Measurements from ENCODE around the gene CTTNBP2NL. TPM values are rescaled to one million over a fixed set of nuclear protein-coding genes. Genes with fewer than 3 reads are reported as not detected.
A peak's percentile ranks its signal among the peaks of the same experiment; 100 is the strongest.
"Not testable (repeated sequence)": the region's sequence is repeated elsewhere in the genome, so short reads cannot be mapped to it uniquely, and the experiment has no call there.

CTTNBP2NL gene
- total RNA-seq, 2 donors from 2014 or later = 83.3 to 85.1 TPM

DNA sequence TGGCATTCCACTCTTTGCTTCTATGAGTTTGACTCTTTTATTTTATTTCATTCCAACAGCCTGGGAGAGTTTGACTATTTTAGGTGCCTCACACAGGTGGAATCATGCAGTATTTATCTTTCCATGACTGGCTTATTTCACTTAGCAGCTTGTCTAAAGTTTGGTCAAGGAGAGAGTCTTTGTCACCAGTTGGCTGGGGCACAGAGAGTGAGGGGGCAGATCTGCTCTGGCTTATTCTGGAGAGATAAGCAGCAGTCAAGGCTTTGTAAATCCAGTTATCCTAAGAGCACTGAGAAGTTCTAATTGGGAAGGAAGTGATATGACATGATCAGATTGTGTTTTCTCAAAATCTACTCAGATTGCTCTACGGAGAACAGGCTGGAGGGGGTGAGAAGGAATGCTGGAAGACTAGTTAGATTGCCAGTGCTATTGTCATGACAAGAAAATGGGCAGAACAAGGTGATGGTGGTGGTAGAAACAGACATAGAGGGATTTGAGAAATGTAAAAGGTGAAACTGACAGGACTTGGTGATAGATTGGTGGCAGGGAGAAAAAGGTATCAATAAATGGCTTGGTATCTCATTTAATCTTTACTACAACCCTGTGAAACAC lies 12.1 kb upstream of the CTTNBP2NL start:
- intact Hi-C loops (cut with DNase I, micrococcal nuclease) = no loop called here
- DNase-seq (no peak), ATAC-seq (no peak)

DNA sequence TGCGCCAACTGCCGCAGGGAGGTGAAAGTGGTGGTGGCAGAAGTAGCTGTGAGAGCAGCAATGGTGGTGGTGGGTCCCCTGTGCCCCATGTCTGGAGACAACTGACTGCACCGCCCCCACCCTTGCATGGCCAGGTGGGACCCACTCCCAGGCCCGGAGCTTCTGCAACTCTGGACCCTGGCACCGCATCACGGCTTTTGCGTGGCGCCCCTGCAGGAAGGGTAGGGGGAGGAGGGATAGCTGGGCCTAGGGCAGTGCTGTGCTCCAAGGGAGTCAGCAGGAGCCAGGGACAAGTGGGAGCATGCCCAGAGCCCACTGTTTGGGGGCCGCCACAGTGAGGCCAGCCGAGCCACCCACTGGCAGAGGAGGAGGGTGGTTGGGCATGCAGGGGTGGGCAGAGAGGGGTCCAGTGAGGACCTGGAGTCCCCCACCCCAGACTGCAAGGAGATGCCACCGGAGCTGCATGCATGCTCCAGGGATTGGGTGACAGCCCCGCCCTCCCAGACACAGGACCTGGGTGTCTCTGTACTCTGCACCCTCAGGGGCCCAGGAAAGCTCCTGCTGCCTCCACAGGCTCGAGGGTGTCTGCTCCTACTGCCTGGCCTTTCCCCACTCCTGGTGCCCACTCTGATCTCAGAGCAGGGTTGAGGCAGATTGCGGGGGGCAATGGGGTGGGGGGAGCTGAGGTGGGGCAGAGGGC lies 9.8 kb upstream of the CTTNBP2NL start:
- DNase-seq (no peak), ATAC-seq (no peak)
- intact Hi-C loops (cut with DNase I, micrococcal nuclease) = no loop called here

DNA sequence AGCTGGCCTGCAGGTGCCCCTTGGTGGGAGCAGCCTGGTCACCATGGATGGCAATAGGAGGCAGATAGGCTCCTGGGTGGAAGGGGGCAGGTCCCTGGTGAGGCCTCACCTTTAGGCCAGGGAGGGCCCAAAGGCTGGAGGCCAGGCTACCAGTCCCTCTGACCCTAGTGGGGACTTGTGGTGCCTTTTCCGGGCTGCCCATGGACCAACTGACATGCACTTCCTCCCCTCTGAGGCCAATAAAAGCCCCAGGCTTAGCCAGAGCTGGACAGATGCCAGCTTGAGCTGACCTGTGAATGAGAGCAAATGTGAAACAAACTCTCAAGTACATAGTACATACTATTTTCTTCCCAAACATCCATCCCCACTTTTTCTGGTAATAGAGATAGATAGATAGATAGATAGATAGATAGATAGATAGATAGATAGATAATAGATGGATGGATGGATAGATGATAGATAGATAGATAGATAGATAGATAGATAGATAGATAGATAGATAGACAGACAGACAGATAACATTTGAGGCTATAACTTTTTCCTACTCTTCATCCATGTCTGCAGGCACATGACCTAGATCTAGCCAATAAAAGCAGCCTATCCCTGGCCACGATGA lies 9.2 kb upstream of the CTTNBP2NL start:
- DNase-seq (no peak), ATAC-seq (no peak)
- intact Hi-C loops (cut with DNase I, micrococcal nuclease) = no loop called here

GRCh38 chr1:112387807-112388206 lies 8.2 kb upstream of the CTTNBP2NL start:
- intact Hi-C loops (cut with DNase I, micrococcal nuclease) = no loop called here
- ATAC-seq = no peak
- DNase-seq = no peak

DNA sequence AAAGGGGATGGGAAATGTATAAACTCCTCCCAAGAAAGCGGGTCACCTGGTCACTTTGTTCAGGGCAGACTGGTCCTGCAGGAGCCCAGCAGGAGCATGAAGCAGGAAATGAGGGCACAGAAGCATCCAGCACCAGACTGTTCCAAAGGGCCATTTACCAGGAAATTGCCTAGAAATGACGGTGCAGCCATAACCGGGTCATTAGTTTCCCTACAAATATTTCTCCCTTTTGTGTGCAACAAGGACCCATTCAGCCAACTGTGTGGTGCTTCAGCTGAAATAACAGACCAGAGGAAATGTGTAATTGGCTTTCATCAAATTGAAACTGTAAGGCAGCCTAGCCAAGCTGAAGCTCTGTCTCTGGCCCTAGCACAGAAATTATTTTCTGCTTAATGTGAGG lies 7.6 kb upstream of the CTTNBP2NL start:
- DNase-seq = no peak
- intact Hi-C loops (cut with DNase I, micrococcal nuclease) = no loop called here
- ATAC-seq = no peak

DNA sequence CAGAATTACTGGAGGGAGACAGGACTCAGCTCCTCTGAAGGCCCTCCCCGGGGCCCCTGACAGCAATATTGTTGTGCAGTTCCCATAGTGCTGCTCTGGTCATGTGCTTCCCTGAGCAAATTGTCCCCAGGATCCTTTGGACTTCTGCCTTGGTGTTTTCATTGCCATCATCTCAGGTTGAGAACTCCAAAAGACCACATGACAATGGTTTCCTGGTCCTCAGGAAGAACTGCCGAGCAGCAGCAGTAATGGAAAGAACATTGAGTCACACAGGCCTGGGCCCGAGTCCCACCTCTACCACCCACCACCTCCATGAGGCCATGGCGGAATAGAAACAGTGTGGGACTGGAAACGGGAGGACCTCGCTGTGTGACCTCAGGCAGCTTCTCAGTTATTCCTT lies 6.3 kb upstream of the CTTNBP2NL start:
- ATAC-seq = no peak
- intact Hi-C loops (cut with DNase I, micrococcal nuclease) = loop anchor here (5.0 to 10.0 kb wide), 4 partner anchors 75 to 318 kb away; partner anchors contain the start of genes CAPZA1 (in 1 of the 2), RHOC (in 1 of the 2) and ST7L (in 1 of the 2)
- no peak for DNase-seq

- ATAC-seq (peak; percentile 15), DNase-seq (peak; percentile 43 to 56)
- intact Hi-C loops (cut with DNase I, micrococcal nuclease) = loop anchor here (5.0 to 10.0 kb wide), 4 partner anchors 74 to 317 kb away; partner anchors contain the start of genes CAPZA1 (in 1 of the 2), RHOC (in 1 of the 2) and ST7L (in 1 of the 2)
Observed at GRCh38 chr1:112390335-112390734, 5.7 kb upstream of the CTTNBP2NL start.

- ATAC-seq (peak; percentile 60), DNase-seq (peak; percentile 90 to 91)
- intact Hi-C loops (cut with DNase I, micrococcal nuclease) = loop anchor here (5.0 to 10.0 kb wide), 4 partner anchors 74 to 316 kb away; partner anchors contain the start of genes CAPZA1 (in 1 of the 2), RHOC (in 1 of the 2) and ST7L (in 1 of the 2)
Observed at GRCh38 chr1:112390775-112391602, 5.0 kb upstream of the CTTNBP2NL start.

DNA sequence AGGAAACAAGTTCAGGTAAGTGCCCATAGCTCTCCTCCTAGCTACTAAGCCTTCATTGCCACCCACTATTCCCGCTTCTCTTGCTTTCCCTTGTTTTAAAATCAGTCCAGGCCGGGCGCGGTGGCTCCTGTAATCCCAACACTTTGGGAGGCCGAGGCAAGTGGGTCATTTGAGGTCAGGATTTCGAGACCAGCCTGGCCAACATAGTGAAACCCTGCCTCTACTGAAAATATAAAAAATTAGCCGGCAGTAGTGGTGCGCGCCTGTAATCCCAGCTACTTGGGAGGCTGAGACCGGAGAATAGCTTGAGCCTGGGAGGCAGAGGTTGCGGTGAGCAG lies 4.4 kb upstream of the CTTNBP2NL start:
- DNase-seq (no peak), ATAC-seq (no peak)
- intact Hi-C loops (cut with DNase I, micrococcal nuclease) = loop anchor here (5.0 to 10.0 kb wide), 4 partner anchors 73 to 316 kb away; partner anchors contain the start of genes CAPZA1 (in 1 of the 2), RHOC (in 1 of the 2) and ST7L (in 1 of the 2)

DNA sequence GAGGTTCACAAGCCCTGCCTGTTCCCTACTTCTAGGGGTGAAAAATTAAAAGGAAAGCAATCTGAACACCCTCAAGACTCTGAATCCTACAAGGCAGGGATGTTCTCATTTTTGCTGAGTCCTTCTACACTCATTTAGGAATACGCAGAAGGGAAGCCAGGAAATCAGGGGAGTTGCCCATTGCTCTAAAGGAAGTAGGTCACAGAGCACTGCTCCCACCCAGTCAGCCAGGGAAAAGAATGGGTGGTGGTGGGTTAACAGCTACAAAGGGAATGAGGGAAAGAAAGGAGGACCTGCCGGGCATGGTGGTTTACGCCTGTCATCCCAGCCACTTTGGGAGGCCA lies 2.4 kb upstream of the CTTNBP2NL start:
- DNase-seq = peak in 1 of 2 donors; percentile 38
- ATAC-seq = no peak
- intact Hi-C loops (cut with DNase I, micrococcal nuclease) = loop anchor here (5.0 to 10.0 kb wide), 4 partner anchors 71 to 314 kb away; partner anchors contain the start of genes CAPZA1 (in 1 of the 2), RHOC (in 1 of the 2) and ST7L (in 1 of the 2)

- ATAC-seq (no peak), DNase-seq (no peak)
- intact Hi-C loops (cut with DNase I, micrococcal nuclease) = loop anchor here (5.0 to 10.0 kb wide), 4 partner anchors 70 to 313 kb away; partner anchors contain the start of genes CAPZA1 (in 1 of the 2), RHOC (in 1 of the 2) and ST7L (in 1 of the 2)
Observed at GRCh38 chr1:112394743-112395062, 1.3 kb upstream of the CTTNBP2NL start.

GRCh38 chr1:112395256-112395820 lies 676 bp upstream of the CTTNBP2NL start:
- no peak for DNase-seq
- ATAC-seq = no peak
- intact Hi-C loops (cut with DNase I, micrococcal nuclease) = loop anchor here (10.0 kb wide), 2 partner anchors 69 to 219 kb away; partner anchors contain the start of genes CAPZA1 (in 1 of the 2) and ST7L (in 1 of the 2)

DNA sequence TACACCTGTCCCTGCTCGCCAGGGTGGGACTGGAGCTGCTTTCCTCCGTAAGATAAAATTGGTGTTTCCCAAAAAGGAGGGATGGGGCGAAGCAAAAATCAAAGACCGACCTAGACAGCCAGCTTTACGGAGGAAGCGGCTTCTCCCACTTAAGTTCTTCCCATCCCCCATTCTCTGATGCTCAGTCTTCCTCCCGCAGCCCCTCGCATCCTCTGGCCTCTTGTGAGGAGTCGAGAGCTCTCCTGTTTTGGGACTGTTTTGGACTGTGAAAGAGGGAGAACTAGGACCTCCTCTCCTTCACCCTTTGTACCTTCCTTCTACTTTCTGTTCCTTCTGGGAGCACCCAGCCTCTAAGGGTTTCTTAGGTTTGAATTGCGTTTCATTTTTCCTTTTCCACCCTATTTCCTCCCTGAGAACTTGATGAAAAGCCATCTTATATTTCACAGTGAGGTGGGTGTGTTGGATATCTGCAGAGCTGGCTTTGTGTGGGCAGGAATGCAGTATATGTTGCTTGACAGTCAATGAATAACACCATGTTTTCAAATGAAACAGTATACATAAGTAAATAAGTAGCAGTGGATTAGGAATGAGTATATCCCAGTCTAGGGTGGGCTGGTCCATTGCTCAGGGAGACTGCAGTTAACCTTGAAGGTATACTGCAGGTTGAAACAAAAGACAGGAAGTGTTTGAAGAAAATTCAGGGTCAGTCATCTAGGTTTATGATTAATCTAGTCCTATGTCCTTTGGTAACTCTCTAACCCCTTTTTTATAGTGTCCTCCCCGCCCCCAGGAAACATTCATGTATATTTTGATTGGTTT lies 848 bp downstream of the CTTNBP2NL start:
- intact Hi-C loops (cut with DNase I, micrococcal nuclease) = loop anchor here (10.0 kb wide), 2 partner anchors 68 to 218 kb away; partner anchors contain the start of genes CAPZA1 (in 1 of the 2) and ST7L (in 1 of the 2)
- peak; percentile 47 to 49 for DNase-seq
- peak; percentile 57 for ATAC-seq

DNA sequence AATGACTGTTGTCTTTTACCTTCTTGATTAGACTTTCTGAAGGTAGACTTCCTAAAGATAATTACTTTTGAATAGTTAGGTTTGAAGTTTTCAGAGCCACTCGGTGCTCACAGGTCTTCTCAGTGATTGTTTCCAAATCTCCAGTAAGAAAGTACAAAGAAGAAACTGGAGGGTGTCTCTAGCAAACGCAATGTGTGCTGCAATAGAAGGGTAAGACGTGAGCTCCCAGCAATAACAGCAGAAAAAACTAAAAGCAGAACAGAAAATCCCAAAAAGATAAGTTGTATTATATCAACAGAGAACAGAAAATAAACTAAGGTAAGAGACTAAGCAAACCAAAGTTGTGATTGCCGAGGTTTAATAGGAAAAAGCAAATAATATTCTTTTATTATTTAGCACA lies 1.8 kb downstream of the CTTNBP2NL start:
- intact Hi-C loops (cut with DNase I, micrococcal nuclease) = loop anchor here (10.0 kb wide), 2 partner anchors 67 to 217 kb away; partner anchors contain the start of genes CAPZA1 (in 1 of the 2) and ST7L (in 1 of the 2)
- DNase-seq (no peak), ATAC-seq (no peak)

GRCh38 chr1:112399456-112399855 lies 3.4 kb downstream of the CTTNBP2NL start:
- no peak for ATAC-seq
- no peak for DNase-seq
- intact Hi-C loops (cut with DNase I, micrococcal nuclease) = loop anchor here (10.0 kb wide), 2 partner anchors 65 to 215 kb away; partner anchors contain the start of genes CAPZA1 (in 1 of the 2) and ST7L (in 1 of the 2)

- DNase-seq; intact Hi-C loops (cut with DNase I, micrococcal nuclease); ATAC-seq: not testable (repeated sequence)
Observed at GRCh38 chr1:112400706-112401105, 4.7 kb downstream of the CTTNBP2NL start.
